Glutamatergic neuron (in vitro differentiated cells): ENCODE data around the gene ESRP2. TPM values are rescaled to one million over a fixed set of nuclear protein-coding genes. Genes with fewer than 3 reads are reported as not detected.

Experiments
- DNase-seq: peaks from one replicate; pipeline ENCODE4 v3.0.0; 2022
- H3K27ac Mint-ChIP-seq: one replicate; pipeline ENCODE4 v1.8.0; 2020; ENCODE audit warnings: mild to moderate bottlenecking, mixed read lengths, inconsistent platforms; ENCODE audit not compliant: unreplicated experiment
- H3K27me3 Mint-ChIP-seq: one replicate; pipeline ENCODE4 v1.8.0; 2020; ENCODE audit warnings: mild to moderate bottlenecking, moderate library complexity, mixed read lengths, inconsistent platforms; ENCODE audit not compliant: unreplicated experiment
- H3K36me3 Mint-ChIP-seq: one replicate; pipeline ENCODE4 v1.8.0; 2020; ENCODE audit warnings: mild to moderate bottlenecking, mixed read lengths, inconsistent platforms; ENCODE audit not compliant: unreplicated experiment
- H3K4me1 Mint-ChIP-seq: one replicate; pipeline ENCODE4 v1.8.0; 2020; ENCODE audit warnings: mild to moderate bottlenecking, low read depth, mixed read lengths, inconsistent platforms; ENCODE audit not compliant: unreplicated experiment
- H3K4me3 Mint-ChIP-seq: one replicate; pipeline ENCODE4 v1.8.0; 2020; ENCODE audit warnings: mild to moderate bottlenecking, mixed read lengths, inconsistent platforms; ENCODE audit not compliant: unreplicated experiment
- H3K9me3 Mint-ChIP-seq: one replicate; pipeline ENCODE4 v1.8.0; 2020; ENCODE audit warnings: mild to moderate bottlenecking, moderate library complexity, mixed read lengths, inconsistent platforms; ENCODE audit not compliant: unreplicated experiment
- total RNA-seq: library from RNA; stranded (reverse); fragmentation: NEBNext Ultra II Directional; extraction: Animal tissue kit (Norgen Biotek cat#: 25700); gene quantifications from one replicate; pipeline ENCODE4 v1.2.1, GENCODE V29; 2021; ENCODE audit not compliant: unreplicated experiment
- TF ChIP-seq, protein P1 (sequence below): fragments of 200-600 bp; sonication (generic); IDR thresholded peaks from one replicate; pipeline ENCODE4 v1.5.0; 2021; ENCODE audit not compliant: partially characterized antibody, unreplicated experiment

The ESRP2 gene
- total RNA-seq, 1 donor from 2014 or later = not detected

DNA sequence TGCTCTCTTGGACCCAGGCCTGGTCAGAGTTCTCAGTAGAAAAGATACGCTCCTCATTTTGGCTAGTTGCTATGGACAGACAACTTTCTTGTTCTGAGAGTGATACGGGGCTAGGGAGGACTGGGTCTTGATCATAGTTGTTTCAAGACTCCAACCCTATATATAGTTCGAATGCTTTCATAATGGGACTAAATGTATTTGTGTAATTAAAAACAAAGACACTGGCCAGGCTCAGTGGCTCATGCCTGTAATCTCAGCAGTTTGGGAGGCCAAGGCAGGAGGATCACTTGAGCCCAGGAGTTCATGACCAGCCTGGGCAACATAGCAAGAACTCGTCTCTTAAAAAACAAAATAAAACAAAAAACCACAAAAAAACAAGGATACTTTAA lies 46.1 kb upstream of the ESRP2 start:
- H3K27ac Mint-ChIP-seq = no peak overlapping the region
- peaks cover 2% of the 10 kb centered on the region for H3K9me3 Mint-ChIP-seq
- TF ChIP-seq, protein P1, sequence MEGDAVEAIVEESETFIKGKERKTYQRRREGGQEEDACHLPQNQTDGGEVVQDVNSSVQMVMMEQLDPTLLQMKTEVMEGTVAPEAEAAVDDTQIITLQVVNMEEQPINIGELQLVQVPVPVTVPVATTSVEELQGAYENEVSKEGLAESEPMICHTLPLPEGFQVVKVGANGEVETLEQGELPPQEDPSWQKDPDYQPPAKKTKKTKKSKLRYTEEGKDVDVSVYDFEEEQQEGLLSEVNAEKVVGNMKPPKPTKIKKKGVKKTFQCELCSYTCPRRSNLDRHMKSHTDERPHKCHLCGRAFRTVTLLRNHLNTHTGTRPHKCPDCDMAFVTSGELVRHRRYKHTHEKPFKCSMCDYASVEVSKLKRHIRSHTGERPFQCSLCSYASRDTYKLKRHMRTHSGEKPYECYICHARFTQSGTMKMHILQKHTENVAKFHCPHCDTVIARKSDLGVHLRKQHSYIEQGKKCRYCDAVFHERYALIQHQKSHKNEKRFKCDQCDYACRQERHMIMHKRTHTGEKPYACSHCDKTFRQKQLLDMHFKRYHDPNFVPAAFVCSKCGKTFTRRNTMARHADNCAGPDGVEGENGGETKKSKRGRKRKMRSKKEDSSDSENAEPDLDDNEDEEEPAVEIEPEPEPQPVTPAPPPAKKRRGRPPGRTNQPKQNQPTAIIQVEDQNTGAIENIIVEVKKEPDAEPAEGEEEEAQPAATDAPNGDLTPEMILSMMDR = no peak
- H3K4me1 Mint-ChIP-seq = peaks cover 17% of the 10 kb centered on the region
- no peak for DNase-seq
- peaks cover 4% of the 10 kb centered on the region for H3K27me3 Mint-ChIP-seq
- H3K4me3 Mint-ChIP-seq = no peak overlapping the region
- H3K36me3 Mint-ChIP-seq = peaks cover 9% of the 10 kb centered on the region

DNA sequence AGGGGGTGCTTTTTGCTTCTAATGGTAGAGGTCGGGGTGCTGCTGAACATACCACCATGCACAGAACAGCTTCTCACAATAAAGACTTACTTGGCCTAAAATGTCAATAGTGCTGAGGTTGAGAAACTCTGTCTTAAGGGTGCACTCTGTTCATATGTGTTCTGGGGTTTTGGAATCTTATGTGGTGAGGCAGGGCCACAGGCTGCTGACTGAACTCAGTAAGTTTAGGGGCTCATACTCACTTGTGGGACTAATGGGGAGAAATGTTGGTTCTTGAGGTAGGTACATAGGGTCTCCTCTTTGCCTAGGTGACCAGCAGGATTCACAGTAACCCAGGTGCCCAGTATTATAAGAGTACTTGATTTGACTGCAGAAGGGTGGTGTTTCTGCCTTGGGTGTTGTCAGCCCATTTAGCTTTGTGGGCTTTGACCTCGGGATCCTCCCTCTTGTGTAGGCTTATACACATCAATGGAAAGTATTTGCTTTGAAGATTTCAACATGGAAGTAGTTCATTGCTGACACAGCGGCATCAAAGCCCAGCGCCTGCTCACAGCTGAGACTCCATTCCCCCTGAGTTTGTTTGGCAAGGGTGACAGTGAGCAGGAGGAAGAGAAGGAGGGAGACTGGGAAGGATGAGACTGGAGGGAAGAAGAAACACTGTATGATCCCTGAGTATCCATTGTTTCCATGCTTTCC lies 45.6 kb upstream of the ESRP2 start:
- Mint-ChIP-seq H3K9me3 (peaks cover 2% of the 10 kb centered on the region), H3K27ac (no peak overlapping the region), H3K36me3 (peaks cover 9% of the 10 kb centered on the region), H3K4me1 (peaks cover 17% of the 10 kb centered on the region), H3K4me3 (no peak overlapping the region), H3K27me3 (peaks cover 4% of the 10 kb centered on the region)
- DNase-seq = no peak
- TF ChIP-seq, protein P1 = no peak

DNA sequence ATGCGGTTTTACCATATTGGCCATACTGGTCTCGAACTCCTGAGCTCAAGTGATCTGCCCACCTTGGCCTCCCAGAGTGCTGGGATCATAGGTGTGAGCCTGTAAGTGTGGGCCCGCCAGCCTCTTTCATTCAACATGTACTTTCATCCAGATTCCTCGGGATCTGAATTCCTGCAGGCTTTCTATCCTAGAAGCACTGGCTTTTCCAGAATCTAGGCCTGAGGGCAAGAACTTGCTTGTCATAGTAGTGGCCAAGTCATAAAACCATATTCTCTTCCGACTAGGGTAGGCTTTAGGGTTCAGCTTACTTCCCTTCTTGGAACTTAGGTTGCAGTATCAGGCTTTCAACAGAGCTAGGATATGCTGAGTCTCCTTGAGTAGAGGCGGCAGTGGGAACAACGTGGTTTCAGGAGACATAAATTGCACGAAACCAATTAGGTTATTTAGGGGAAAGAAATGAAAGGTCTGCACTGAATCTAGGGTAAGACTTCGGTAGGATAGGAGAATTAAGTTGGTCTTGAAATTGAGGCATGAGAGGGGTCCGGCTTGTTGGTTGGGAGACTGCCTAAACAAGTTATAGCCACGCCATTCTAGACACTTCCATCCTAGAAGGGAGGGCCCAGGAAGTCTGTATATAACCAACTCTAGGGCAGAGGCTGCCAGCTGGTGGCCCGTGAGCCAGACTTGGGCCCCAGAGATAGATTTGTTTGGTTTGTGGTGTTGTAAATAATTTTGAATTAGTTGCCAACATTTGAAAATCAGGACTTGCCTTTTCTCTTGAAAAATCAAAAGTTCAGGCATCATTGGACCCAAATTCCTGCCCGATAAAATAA lies 44.0 kb upstream of the ESRP2 start:
- no peak for DNase-seq
- H3K36me3 Mint-ChIP-seq = peaks cover 9% of the 10 kb centered on the region
- H3K4me3 Mint-ChIP-seq = no peak overlapping the region
- TF ChIP-seq, protein P1 = no peak
- peaks cover 3% of the 10 kb centered on the region for H3K9me3 Mint-ChIP-seq
- H3K27me3 Mint-ChIP-seq = peaks cover 4% of the 10 kb centered on the region
- peaks cover 20% of the 10 kb centered on the region for H3K4me1 Mint-ChIP-seq
- H3K27ac Mint-ChIP-seq = peak overlapping the region; percentile 40

DNA sequence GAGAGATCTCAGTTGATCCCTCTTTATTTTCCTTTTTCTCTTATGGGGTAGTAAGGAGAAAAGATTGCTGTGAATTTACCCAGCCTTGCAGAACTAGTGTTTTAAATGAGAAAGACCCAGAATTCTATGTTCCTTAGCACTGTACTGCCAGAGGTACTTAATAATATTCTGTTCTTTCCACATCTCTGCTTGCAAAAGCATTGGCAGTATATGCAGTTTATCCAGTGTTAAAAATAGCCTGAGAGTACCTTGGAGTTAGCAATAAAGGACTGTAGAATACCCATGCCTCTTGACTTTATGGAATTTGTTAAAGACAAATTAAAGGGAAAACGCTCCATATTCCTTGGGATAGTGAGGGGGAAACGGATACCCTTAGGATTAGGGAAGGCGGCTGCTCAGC lies 40.3 kb upstream of the ESRP2 start:
- no peak for DNase-seq
- TF ChIP-seq, protein P1 = no peak
- H3K4me3 Mint-ChIP-seq = no peak overlapping the region
- H3K9me3 Mint-ChIP-seq = peaks cover 3% of the 10 kb centered on the region
- H3K27me3 Mint-ChIP-seq = peaks cover 2% of the 10 kb centered on the region
- H3K36me3 Mint-ChIP-seq = peaks cover 9% of the 10 kb centered on the region
- H3K4me1 Mint-ChIP-seq = peaks cover 9% of the 10 kb centered on the region
- H3K27ac Mint-ChIP-seq = no peak overlapping the region
